B cell (primary cell): ENCODE results near the gene OS9. TPM values are rescaled to one million over a fixed set of nuclear protein-coding genes. Genes with fewer than 3 reads are reported as not detected.

Source experiments
- ATAC-seq: fragments of 200-7000 bp; cut with Tn5 transposase; one replicate; pipeline ENCODE4 v1.10.0; 2021; ENCODE audit warnings: low read depth, mild to moderate bottlenecking, moderate number of reproducible peaks, moderate library complexity
- CTCF ChIA-PET: fragments of 350-600 bp; sonication (Branson Sonifier 250); formaldehyde crosslinking; loops from one replicate; lab custom pipeline; 2021; ENCODE audit warnings: antibody characterized with exemption, inconsistent platforms; lab: Charles Lee
- POLR2A ChIA-PET: fragments of 350-600 bp; sonication (Branson Sonifier 250); formaldehyde crosslinking; loops from one replicate; lab custom pipeline; 2021; ENCODE audit warnings: antibody characterized with exemption; lab: Charles Lee
- DNase-seq: peaks from one replicate; pipeline ENCODE4 v3.0.0; 2013
- H2AFZ ChIP-seq: 2 replicates; pipeline ENCODE4 v1.6.1; 2012; ENCODE audit warnings: mild to moderate bottlenecking, low read depth, low read length; ENCODE audit not compliant: insufficient read depth, poor library complexity, severe bottlenecking
- H3K27ac ChIP-seq, 2 donors: 1 replicate in 1 of 2; 2 replicates in 1 of 2; pipeline ENCODE4 v1.5.1; 2012 to 2013; ENCODE audit warnings: low read length in 2 of 2, mild to moderate bottlenecking in 2 of 2, moderate library complexity in 1 of 2
- H3K27me3 ChIP-seq, 4 experiments: fragments of 200-600 bp in 1 of 4; sonication (generic) in 1 of 4; replicated peaks in 1 of 4; 1 replicate in 2 of 4; 2 replicates in 2 of 4; pipeline versions ENCODE4 v1.6.1 to v1.7.0; 2013 to 2016; ENCODE audit warnings: low read length in 3 of 4, mild to moderate bottlenecking in 2 of 4, mixed read lengths in 1 of 4, moderate library complexity in 1 of 4; ENCODE audit not compliant: insufficient read depth in 4 of 4, control insufficient read depth in 3 of 4; ENCODE audit errors: control extremely low read depth in 1 of 4
- H3K36me3 ChIP-seq, 2 experiments: replicated peaks in 1 of 2; 1 replicate in 1 of 2; 2 replicates in 1 of 2; pipeline versions ENCODE4 v1.6.1 to v1.7.1; 2013; ENCODE audit warnings: low read length in 1 of 2; ENCODE audit not compliant: insufficient read depth in 2 of 2, control insufficient read depth in 1 of 2; ENCODE audit errors: control extremely low read depth in 1 of 2, extremely low read depth in 1 of 2
- H3K4me1 ChIP-seq, 2 donors: fragments of 200-600 bp in 1 of 2; sonication (generic) in 1 of 2; 1 replicate in 1 of 2; 2 replicates in 1 of 2; pipeline versions ENCODE4 v1.5.1 to v1.6.1; 2013 to 2017; ENCODE audit warnings: low read length in 2 of 2; ENCODE audit not compliant: control insufficient read depth in 2 of 2, insufficient read depth in 2 of 2
- H3K4me2 ChIP-seq: replicated peaks from 2 replicates; pipeline ENCODE3; 2012; ENCODE audit warnings: mild to moderate bottlenecking, low read depth, low read length; ENCODE audit not compliant: poor library complexity, severe bottlenecking
- H3K4me3 ChIP-seq, 5 experiments: fragments of 200-600 bp in 1 of 5; sonication (generic) in 1 of 5; 1 replicate in 3 of 5; 2 replicates in 2 of 5; pipeline versions ENCODE4 v1.5.1 to v1.7.0; 2011 to 2016; ENCODE audit warnings: low read length in 4 of 5, mild to moderate bottlenecking in 4 of 5, low read depth in 2 of 5, control low read depth in 1 of 5, moderate library complexity in 1 of 5; ENCODE audit not compliant: insufficient read depth in 1 of 5; ENCODE audit errors: control extremely low read depth in 1 of 5, extremely low read depth in 1 of 5
- H3K79me2 ChIP-seq: fragments of 200-600 bp; sonication (generic); one replicate; pipeline ENCODE4 v1.6.0; 2016; ENCODE audit warnings: low read length; ENCODE audit not compliant: control insufficient read depth, insufficient read depth
- H3K9ac ChIP-seq: fragments of 200-600 bp; sonication (generic); 2 replicates; pipeline ENCODE4 v1.6.1; 2017; ENCODE audit warnings: mild to moderate bottlenecking, low read length, moderate library complexity
- H3K9me3 ChIP-seq, 3 donors: one replicate each; pipeline versions ENCODE4 v1.6.1 to v1.7.1; 2013; ENCODE audit warnings: low read length in 2 of 3; ENCODE audit not compliant: control insufficient read depth in 2 of 3, insufficient read depth in 1 of 3; ENCODE audit errors: control extremely low read depth in 1 of 3
- H4K20me1 ChIP-seq: 2 replicates; pipeline ENCODE4 v1.6.0; 2012; ENCODE audit warnings: mild to moderate bottlenecking, low read length; ENCODE audit not compliant: insufficient read depth, control insufficient read depth, poor library complexity, severe bottlenecking
- H3K27ac Mint-ChIP-seq: one replicate; pipeline ENCODE4 v1.8.0; 2021; ENCODE audit warnings: mixed read lengths
- H3K27me3 Mint-ChIP-seq: one replicate; pipeline ENCODE4 v1.8.0; 2021; ENCODE audit warnings: mixed read lengths
- H3K4me1 Mint-ChIP-seq: one replicate; pipeline ENCODE4 v1.8.0; 2021; ENCODE audit warnings: mixed read lengths
- H3K4me3 Mint-ChIP-seq: one replicate; pipeline ENCODE4 v1.8.0; 2021; ENCODE audit warnings: mixed read lengths
- H3K9me3 Mint-ChIP-seq: one replicate; pipeline ENCODE4 v1.8.0; 2022; ENCODE audit warnings: mixed read lengths; ENCODE audit not compliant: insufficient read depth
- EZH2 ChIP-seq: IDR thresholded peaks from 2 replicates; pipeline ENCODE4 v1.6.1; 2012; ENCODE audit warnings: borderline replicate concordance, low read depth, mild to moderate bottlenecking, moderate library complexity, low read length; ENCODE audit not compliant: insufficient read depth, poor library complexity, severe bottlenecking
- WGBS: methylation state at CpG from one replicate; pipeline ENCODE4 v1.1.5; 2013; ENCODE audit warnings: missing lambda C conversion rate; ENCODE audit not compliant: insufficient coverage; 5-methylcytosine and 5-hydroxymethylcytosine counted together
- intact Hi-C: fragments of 100-400 bp; cut with micrococcal nuclease; formaldehyde crosslinking; loops from one replicate; pipeline ENCODE4 v1.10.0; 2022
- polyA plus RNA-seq: library from polyadenylated mRNA; depleted of rRNA; stranded (reverse); fragments of >200 nt; gene quantifications from 2 replicates; pipeline ENCODE4 v1.2.3, GENCODE V29; 2012
- total RNA-seq, 2 donors: library from RNA; stranded (reverse); fragments of 120-200 nt in 1 of 2; gene quantifications; 1 replicate in 1 of 2; 2 replicates in 1 of 2; pipeline versions ENCODE4 v1.2.3 to v1.2.4, GENCODE V29; 2013 to 2022
- TF ChIP-seq, protein P1 (sequence below): fragments of 200-600 bp; IDR thresholded peaks from one replicate; pipeline ENCODE4 v1.8.0; 2022; ENCODE audit warnings: antibody characterized with exemption, mild to moderate bottlenecking

The OS9 gene
- total and polyA plus RNA-seq, 2 donors (not counting 1 experiment from before 2014, with no cell fraction given): 182 to 234 TPM

DNA sequence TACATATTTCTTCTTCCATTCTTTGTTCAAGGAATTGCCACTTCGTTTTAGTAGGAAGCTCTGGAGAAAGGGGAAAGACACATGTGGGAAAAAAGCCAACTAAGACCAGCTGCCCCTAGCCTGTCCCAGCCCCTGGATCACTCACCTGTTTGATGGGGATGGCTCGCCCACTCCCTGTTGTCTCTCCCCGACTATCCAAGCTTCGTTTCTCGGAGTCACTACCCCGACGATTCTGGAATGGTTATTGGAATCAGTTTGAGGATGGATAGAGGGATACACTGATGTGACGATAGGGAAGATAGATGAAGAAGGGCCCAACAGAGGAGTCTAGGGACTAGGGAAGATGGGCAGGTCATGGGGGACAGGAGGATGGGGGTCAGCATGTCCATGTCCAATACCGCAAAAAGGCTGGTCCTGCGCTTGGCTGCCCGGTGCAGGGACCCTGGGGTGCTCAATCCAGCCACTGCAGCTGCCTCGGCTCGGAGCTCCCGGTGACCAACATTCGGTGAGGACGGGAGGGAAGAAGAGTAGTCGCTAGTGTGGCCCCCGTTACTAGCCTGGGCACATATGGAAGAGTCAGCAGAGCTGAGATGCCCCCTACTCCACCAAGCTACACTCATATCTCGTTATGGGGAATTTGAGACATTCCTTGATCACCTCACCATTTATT lies 37.6 kb downstream of the OS9 start:
- ChIA-PET CTCF (interaction anchor here (1.4 kb wide), 1 partner anchor 93 kb away, joined by 4 read pairs; no protein-coding TSS in a partner anchor), POLR2A (no interaction called here)
- Histone ChIP-seq H3K4me2 (no peak overlapping the region), H2AFZ (no peak overlapping the region), H3K4me3 (no peak overlapping the region), H3K9me3 (peaks cover 0 to 7% (median 0%) of the 10 kb centered on the region in 3 donors), H3K27ac (no peak overlapping the region), H3K4me1 (no peaks in the 10 kb centered on the region), H3K27me3 (no peaks in the 10 kb centered on the region), H3K9ac (no peak overlapping the region), H3K79me2 (peaks cover 2% of the 10 kb centered on the region), H3K36me3 (peaks cover 0 to 82% of the 10 kb centered on the region in 2 experiments), H4K20me1 (peaks cover 14% of the 10 kb centered on the region)
- intact Hi-C loops: no loop called here
- TF ChIP-seq, protein P1, sequence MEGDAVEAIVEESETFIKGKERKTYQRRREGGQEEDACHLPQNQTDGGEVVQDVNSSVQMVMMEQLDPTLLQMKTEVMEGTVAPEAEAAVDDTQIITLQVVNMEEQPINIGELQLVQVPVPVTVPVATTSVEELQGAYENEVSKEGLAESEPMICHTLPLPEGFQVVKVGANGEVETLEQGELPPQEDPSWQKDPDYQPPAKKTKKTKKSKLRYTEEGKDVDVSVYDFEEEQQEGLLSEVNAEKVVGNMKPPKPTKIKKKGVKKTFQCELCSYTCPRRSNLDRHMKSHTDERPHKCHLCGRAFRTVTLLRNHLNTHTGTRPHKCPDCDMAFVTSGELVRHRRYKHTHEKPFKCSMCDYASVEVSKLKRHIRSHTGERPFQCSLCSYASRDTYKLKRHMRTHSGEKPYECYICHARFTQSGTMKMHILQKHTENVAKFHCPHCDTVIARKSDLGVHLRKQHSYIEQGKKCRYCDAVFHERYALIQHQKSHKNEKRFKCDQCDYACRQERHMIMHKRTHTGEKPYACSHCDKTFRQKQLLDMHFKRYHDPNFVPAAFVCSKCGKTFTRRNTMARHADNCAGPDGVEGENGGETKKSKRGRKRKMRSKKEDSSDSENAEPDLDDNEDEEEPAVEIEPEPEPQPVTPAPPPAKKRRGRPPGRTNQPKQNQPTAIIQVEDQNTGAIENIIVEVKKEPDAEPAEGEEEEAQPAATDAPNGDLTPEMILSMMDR: no peak
- TF ChIP-seq EZH2: no peak
- Mint-ChIP-seq H3K4me3 (no peak overlapping the region), H3K27me3 (no peaks in the 10 kb centered on the region), H3K4me1 (peaks cover 1% of the 10 kb centered on the region), H3K9me3 (no peaks in the 10 kb centered on the region), H3K27ac (no peak overlapping the region)
- ATAC-seq (no peak), DNase-seq (no peak)
- WGBS: 99% methylated on average over 14 of the region's 19 CpGs

DNA sequence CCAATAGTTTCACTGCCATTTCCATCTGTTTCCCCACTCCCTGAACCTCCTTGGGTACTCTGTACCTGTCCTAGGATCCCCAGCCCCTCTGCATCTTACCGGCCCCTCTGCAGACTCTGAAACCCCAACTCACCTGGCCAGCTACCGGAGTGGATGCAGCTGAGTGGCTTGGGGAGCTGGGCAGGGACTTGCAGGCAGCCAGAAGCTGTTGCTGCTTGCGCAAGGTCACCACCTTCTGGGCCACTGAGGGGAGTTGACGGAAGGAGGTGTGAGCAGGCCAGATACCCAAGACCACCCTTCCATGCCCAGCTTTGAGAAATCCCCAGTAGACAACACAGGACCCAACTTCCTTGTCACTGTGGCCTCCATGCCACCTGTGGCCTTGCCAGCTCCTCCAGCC lies 38.3 kb downstream of the OS9 start:
- Mint-ChIP-seq H3K4me3 (no peak overlapping the region), H3K9me3 (no peaks in the 10 kb centered on the region), H3K4me1 (peaks cover 4% of the 10 kb centered on the region), H3K27ac (no peak overlapping the region), H3K27me3 (no peaks in the 10 kb centered on the region)
- DNase-seq (no peak), ATAC-seq (no peak)
- Histone ChIP-seq H3K9ac (no peak overlapping the region), H3K9me3 (peaks cover 0 to 1% (median 0%) of the 10 kb centered on the region in 3 donors), H3K27ac (no peak overlapping the region), H3K4me2 (no peak overlapping the region), H3K36me3 (peaks cover 0 to 83% of the 10 kb centered on the region in 2 experiments), H4K20me1 (peaks cover 21% of the 10 kb centered on the region), H3K4me3 (no peak overlapping the region), H3K27me3 (no peaks in the 10 kb centered on the region), H3K4me1 (no peaks in the 10 kb centered on the region), H3K79me2 (peaks cover 9% of the 10 kb centered on the region), H2AFZ (no peak overlapping the region)
- ChIA-PET CTCF (interaction anchor here (1.4 kb wide), 1 partner anchor 94 kb away, joined by 4 read pairs; no protein-coding TSS in a partner anchor), POLR2A (interaction anchor here (1.3 kb wide), 1 partner anchor 9 kb away, joined by 3 read pairs; no protein-coding TSS in a partner anchor)
- intact Hi-C loops: no loop called here
- no peak for TF ChIP-seq EZH2
- TF ChIP-seq, protein P1: no peak
- WGBS: 92% methylated on average over 2 of the region's 4 CpGs
